HG02678 (cell line): ENCODE data around the gene PLAAT2.
"Not testable (repeated sequence)": the region's sequence is repeated elsewhere in the genome, so short reads cannot be mapped to it uniquely, and the experiment has no call there.

Experiments
- ATAC-seq: cut with Tn5 transposase; IDR thresholded peaks from one replicate; pipeline ENCODE4 v1.9.1; 2021; ENCODE audit warnings: mild to moderate bottlenecking, moderate library complexity; ENCODE audit not compliant: unreplicated experiment

The PLAAT2 gene

DNA sequence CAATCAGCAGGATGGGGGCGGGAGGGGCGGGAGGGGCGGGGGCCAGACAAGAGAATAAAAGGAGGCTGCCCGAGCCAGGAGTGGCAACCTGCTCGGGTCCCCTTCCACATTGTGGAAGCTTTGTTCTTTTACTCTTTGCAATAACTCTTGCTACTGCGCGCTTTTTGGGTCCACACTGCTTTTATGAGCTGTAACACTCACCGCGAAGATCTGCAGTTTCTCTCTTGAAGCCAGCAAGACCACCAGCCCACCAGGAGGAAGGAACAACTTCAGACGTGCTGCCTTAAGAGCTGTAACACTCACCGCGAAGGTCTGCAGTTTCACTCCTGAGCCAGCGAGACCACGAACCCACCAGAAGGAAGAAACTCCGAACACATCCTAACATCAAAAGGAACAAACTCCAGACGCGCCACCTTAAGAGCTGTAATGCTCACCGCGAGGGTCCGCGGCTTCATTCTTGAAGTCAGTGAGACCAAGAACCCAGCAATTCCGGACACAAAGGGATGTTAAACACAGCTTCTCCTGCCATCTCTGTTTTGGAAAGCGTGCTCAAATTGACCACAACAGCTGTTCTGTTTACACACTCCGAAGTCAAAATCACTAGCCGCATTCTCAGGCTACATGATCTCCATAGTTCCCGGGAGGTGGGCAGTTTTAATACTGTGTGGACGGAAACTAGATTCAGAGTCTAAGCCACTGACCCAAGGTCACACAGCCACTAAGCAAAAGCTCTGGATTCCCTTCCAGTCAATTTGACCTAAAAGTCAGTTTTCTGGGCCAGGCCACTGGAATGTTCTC lies 11.9 kb downstream of the PLAAT2 start:
- no peak for ATAC-seq

DNA sequence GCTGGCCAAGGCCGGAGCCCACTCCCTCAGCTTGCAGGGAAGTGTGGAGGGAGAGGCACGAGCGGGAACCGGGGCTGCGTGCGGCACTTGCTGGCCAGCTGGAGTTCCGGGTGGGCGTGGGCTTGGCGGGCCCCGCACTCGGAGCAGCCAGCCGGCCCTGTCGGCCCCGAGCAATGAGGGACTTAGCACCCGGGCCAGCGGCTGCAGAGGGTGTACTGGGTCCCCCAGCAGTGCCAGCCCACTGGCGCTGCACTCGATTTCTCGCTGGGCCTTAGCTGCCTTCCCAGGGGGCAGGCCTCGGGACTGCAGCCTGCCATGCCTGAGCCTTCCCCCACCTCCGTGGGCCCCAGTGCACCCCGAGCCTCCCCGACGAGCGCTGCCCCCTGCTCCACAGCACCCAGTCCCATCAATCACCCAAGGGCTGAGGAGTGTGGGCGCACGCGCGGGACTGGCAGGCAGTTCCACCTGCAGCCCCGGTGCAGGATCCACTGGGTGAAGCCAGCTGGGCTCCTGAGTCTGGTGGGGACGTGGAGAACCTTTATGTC lies 13.0 kb downstream of the PLAAT2 start:
- not testable (repeated sequence) for ATAC-seq

DNA sequence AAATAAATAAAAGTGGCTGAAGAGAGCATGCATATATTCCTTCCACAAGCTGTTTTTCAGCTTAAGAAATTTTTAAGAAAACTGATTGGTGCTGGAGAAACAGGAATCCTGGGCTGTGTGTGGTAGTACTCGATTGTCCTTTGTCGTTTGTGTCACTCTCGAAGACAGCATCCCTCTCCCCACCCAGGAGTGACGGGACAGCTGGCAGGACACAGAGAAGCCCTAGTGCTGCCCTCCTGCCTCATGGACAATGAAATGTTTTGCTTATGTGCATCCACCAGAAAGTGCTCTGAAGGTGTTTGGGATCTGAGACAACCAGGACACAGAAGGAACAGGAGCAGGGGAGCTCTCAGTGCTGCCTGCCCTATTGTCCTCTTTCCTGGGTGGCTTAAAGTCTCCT lies 13.8 kb downstream of the PLAAT2 start:
- no peak for ATAC-seq

DNA sequence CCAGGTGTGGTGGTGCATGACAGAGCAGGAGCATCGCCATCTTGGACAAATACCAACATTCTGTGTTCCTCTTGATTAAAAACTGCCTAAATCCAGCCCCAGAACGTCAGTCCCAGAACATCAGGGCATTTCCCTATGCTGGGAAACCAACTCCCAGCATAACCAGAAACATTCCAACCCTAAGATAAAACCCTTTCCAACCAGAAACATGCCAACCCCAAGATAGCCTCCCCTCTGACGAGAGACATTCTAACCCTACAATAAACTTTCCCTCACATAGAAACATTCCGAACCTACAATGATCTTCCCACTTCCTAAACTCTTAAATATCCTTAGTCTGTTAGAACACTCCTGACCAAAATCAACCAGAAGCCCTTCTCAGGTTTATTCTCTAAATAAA lies 15.0 kb downstream of the PLAAT2 start:
- ATAC-seq = no peak

GRCh38 chr11:63547061-63547460 lies 16.1 kb downstream of the PLAAT2 start:
- no peak for ATAC-seq

DNA sequence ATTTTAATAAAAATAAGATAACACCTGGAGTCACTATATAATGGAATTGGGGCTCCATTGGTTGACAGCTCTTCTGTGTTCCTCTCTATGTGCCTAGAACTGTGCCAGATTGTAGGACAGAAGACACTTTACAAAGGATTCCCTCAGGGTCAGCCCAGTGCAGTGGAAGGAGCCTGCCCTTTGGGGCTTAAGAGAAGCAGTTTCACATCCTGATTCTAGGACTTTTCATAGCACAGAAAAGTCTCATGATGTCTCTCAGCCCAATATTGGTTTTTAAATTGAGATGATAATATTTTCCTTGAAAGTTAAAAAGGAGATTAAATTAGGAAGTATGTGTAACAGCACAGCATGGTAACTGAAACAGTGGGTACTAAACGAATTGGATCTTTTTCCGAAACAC lies 19.5 kb downstream of the PLAAT2 start:
- no peak for ATAC-seq

DNA sequence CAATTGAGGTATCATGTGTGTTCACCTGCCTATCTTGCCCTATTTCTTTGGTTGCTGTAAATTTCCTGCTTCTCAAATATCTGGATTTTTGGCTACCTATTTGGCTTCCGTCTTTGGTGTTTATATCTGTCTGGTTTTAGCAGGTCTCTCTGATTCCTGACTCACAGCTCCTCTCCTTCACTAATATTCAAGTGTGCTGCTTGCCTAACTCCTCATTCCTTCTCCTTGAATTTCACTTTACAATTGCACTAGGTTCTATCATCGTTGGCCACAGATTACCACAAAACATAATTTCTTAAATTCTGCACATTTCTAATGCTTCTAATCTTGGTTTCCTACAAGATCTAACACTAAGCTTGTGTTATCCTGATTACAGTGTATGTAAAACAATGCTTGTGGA lies 20.7 kb downstream of the PLAAT2 start:
- ATAC-seq = not testable (repeated sequence)

GRCh38 chr11:63537293-63538101 lies 25.7 kb downstream of the PLAAT2 start:
- no peak for ATAC-seq

DNA sequence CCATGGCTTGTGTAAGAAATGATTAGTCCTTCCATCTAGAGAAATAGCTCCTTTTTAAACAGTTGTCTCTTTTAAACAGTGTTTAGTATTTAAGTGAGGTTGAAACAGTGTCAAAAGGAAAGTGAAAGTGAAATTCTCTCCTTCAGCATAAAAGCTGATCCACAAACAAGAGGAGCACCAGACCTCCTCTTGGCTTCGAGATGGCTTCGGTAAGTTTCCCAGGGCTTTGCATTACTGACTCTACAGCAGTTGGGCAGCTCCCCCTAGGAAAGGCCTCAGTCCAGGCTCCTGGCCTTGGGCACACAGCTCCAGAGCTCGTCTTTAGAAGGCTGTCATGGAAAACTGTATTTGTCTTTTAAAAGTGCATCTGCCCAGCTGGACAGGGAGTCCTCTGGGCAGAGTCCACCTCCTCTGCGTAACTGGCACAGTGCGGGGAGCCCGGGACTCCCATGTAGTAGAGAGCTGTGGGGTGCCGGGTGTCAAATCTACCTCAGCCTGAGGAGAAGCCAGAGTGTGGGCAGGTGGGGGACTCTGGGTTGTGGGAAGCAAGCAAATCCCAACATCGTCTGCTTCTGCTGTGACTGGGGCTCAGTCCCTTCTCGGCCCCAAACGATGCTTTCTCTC lies 26.4 kb downstream of the PLAAT2 start, which contains the start of gene PLAAT4:
Gene PLAAT4, plus strand, starts transcription at position 140 of the 624 bp plus-strand sequence. Its CDS starts 61 bp downstream, at position 201.
- peak; percentile 34 for ATAC-seq

- ATAC-seq = no peak
These were observed 27.4 kb downstream of the PLAAT2 start for GRCh38 chr11:63535734-63536133.

DNA sequence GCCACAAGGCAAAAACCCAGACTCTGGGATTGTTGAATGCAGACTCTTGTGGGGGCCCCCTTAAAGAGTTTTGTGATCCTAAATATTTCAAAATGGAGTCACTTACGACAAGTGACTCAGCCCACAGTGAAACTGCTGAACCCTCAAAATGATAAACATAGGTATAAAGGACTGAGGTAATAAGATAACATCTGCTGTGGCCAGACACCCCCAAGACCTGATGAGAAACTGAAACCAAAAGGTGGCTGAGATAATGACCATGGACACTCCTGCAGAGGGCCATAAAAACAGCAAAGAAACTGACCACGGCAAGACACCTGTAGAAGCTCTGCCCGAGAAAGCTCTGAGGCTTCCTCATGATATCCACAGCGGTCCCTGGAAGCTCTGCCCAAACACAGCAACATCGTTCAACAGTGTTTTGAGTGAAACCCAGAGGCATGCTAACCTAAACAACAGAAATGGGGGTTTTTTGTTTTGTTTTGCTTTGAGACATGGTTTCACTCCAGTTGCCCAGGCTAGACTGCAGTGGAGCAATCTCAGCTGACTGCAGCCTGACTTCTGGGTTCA lies 28.2 kb downstream of the PLAAT2 start:
- peak; percentile 54 for ATAC-seq

DNA sequence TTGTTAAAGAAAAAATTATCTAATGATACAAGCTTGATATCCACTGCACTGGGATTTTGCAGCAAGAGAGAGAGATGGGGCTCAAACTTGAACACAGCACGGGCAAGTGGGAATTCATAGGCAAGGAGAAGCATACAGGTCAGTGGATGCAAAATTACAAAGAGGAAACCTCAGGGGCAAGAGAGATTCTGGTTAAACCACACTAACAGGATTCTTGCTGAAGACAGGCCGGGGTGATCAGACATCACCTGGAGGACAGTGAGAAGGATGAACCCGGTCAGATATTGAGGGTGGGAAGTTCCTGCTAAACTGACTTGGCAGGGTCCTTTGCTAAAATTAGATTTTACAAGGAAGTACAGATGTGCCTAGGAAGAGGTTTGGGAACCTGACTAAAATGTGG lies 29.1 kb downstream of the PLAAT2 start:
- ATAC-seq = no peak

DNA sequence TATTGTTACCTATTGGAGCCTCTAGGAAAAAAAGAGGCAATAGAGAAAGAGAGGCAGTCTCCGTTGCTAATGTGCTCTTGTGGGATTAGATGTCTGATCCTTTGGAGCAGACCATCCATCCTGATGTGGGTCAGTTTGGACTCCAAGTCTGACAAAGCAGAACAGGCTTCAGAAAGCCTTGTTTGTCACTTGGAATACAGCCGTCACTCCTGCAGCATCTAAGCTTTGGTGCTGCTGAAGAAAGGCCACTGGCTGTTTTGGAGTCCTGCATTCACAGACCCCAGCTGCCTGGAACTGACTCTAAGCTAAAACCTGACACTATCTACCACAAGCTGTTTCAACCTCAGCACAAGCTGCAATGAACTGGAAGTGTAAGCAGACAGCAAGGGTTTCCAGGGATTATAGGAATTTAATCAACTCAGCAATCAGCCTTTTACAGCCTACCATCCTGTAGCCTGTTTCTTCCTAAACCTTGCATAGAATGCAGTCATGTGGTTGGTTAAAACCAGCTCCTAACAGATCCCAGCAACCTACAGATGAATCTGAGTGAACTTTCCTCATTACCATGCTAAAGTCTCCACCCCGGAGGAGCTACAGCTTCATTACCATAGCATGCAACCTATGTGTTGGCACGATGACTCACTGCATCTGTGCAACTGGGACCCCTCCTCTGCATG lies 30.2 kb downstream of the PLAAT2 start:
- no peak for ATAC-seq

GRCh38 chr11:63532117-63532516 lies 31.1 kb downstream of the PLAAT2 start:
- no peak for ATAC-seq

DNA sequence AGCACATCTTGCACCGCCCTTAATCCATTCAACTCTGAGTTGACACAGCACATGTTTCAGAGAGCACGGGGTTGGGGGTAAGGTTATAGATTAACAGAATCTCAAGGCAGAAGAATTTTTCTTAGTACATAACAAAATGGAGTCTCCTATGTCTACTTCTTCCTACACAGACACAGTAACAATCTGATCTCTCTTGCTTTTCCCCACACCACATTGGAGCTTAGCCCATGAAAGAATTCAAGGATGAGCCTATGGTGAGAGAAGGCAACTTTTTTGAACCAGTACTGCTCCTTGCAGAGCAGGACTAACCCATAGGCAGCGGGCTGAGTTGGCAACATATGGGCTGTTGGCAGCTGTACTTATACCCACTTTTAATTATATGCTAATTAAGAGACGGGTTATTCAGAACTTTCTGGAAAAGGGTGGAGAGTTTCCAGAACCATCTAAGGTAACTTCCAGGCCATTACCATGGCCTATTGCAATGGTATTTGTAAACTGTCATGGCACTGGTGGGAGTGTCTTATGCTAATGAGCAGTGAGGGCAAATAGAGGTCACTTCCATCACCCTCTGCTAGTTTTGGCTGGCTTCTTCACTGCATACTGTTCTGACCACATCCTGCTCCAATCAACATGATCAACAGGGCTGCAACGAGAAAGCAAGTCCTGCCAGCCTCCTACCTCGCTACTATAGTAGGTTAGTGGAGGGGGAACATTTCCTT lies 31.9 kb downstream of the PLAAT2 start:
- ATAC-seq = peak; percentile 70

GRCh38 chr11:63530021-63530420 lies 33.2 kb downstream of the PLAAT2 start:
- ATAC-seq = no peak

GRCh38 chr11:63529373-63529772 lies 33.8 kb downstream of the PLAAT2 start:
- ATAC-seq = not testable (repeated sequence)

- ATAC-seq = not testable (repeated sequence)
These were observed 34.4 kb downstream of the PLAAT2 start for GRCh38 chr11:63528729-63529278.

GRCh38 chr11:63528156-63528555 lies 35.0 kb downstream of the PLAAT2 start:
- ATAC-seq = not testable (repeated sequence)
